ENCODE data around the gene ZNF283.
A peak's percentile ranks its signal among the peaks of the same experiment; 100 is the strongest.
"Not testable (repeated sequence)": the region's sequence is repeated elsewhere in the genome, so short reads cannot be mapped to it uniquely, and the experiment has no call there.

The ZNF283 gene

DNA sequence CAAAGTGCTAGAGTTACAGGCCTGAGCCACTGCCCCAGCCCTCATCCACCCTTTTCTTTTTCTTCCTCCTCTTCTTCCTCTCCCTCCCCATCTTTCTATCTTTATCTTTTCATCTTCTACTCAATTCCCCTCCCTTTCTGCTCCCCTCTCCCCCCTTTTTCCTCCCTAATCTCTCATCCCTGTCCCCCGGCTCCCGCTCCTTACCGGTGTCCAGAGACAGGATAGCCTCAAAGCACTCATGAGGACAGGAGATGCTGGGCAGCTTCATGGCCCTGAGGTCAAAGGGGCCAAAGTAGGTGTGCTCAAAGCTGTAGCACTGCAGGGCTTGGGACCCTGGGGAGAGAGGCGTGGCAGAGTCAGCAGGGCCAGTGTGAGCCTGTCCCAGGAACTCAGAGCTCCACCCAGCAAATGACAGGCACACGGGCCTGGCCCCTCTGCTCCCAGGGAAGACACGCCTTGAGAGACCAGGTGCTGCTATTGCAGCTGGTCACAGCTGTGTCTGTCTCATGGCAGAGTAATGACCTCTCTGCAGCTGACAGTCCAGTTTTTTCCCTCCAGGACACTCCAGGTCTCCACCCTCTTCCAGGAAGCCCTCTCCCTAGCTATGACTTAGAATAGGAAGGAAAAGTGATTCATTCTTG is 27.5 kb upstream of the ZNF283 start:
- no peak for DNase-seq (ENCODE audit: low read depth)

DNA sequence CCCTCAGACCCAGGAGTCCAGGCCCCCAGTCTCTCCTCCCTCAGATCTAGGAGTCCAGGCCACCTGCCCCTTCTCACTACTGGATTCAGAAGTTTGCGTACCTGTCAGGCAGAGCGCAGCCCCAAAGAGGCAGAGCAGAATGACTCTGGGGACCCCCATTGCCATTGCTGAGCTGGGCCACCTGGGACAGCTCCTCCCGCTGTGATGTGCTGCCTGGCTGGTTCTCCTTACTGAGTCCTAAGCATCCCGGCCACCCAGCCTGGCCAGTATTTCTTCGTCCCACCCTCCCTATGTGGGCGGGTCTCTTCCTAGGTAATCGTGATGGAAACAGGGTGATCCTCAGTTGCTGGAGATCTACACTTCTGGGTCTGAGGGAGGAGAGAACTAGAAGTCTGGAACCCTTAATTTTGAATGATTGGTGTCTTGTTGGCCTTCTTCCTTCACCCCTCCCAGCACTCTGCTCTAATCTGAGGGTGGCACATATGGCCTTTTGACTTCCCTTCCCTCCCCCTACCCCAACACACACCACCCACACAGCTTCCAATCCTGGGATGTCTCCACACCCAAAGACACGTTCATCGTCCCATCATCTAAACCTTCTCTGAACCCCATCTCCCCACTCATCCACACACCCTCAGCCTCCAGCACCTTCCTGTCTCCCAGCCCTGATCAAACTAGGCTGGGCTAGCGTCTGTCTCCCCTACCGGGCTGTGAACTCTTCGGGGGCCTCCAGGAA is 24.7 kb upstream of the ZNF283 start, which contains the start of gene LYPD5:
Gene LYPD5 (minus strand): TSS at position 232 of the 736 bp plus-strand sequence. CDS start 67 bp downstream, at position 165.
- no peak for DNase-seq (ENCODE audit: low read depth)

DNA sequence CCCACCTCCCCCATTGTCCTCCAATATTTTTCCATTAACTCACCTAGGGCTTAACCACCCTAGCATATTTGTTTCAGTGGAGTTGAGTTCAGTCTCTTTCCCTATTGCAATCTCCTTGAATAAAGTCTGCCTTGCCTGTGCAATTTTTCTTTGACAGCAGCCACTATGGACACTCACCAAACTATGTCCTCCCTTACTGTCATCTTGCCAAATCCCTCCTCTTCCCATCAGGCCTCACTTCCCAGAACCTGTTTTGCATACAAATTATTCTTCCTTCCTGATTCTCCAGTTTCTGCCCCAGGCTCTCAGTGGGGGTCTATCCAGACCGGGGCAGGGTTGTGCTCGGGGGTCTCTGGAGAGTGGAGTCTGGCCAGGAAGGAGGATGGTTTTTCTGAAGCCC is 22.7 kb upstream of the ZNF283 start:
- DNase-seq (ENCODE audit: low read depth): no peak

DNA sequence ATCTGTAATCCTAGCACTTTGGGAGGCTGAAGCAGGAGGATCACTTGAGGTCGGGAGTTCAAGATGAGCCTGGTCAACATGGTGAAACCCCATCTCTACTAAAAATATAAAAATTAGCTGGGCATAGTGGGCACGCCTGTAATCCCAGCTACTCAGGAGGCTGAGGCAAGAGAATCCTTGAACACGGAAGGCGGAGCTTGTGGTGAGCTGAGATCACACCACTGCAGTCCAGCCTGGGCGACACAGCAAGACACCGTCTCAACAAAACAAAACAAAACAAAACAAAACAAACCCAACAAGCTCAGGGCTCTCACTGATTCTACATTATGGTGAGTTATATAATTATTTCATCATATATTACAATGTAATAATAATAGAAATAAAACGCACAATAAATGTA is 20.7 kb upstream of the ZNF283 start:
- not testable (repeated sequence) for DNase-seq (ENCODE audit: low read depth)

DNA sequence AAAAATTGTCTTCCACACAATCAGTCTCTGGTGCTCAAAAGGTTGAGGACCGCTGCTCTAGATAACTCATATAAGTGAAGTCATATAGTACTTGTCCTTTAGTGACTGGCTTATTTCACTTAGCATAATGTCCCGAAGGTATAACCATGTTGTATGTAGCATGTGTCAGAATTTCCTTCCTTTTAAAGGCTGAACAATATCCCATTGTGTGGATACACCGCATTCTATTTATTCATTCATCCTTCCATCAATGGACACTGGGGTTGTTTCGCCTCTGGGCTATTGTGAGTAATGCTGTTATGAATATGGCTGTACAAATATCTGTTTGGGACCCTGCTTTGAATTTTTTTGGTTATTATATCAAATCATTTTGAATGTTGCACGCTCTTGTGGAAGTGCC is 20.3 kb upstream of the ZNF283 start:
- no peak for DNase-seq (ENCODE audit: low read depth)

DNA sequence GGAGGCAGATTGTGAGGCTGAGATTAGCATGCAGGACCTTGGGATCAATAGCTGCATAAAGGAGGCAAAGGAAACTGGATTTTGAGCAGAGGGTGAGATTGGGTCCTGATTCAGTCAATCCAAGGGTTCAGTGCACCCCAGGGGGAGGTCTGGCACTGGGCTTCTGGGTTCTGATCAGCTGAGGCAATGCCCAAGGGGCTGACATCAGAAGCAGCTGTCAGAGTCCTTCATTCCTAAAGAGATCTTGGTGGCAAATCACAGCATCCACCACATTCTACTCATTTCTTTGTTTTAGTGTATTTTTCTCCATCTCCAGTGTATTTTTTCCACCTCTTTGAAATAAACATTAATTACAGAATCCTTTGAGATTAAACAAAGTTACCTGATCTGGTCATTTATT is 19.5 kb upstream of the ZNF283 start:
- DNase-seq (ENCODE audit: low read depth): no peak

DNA sequence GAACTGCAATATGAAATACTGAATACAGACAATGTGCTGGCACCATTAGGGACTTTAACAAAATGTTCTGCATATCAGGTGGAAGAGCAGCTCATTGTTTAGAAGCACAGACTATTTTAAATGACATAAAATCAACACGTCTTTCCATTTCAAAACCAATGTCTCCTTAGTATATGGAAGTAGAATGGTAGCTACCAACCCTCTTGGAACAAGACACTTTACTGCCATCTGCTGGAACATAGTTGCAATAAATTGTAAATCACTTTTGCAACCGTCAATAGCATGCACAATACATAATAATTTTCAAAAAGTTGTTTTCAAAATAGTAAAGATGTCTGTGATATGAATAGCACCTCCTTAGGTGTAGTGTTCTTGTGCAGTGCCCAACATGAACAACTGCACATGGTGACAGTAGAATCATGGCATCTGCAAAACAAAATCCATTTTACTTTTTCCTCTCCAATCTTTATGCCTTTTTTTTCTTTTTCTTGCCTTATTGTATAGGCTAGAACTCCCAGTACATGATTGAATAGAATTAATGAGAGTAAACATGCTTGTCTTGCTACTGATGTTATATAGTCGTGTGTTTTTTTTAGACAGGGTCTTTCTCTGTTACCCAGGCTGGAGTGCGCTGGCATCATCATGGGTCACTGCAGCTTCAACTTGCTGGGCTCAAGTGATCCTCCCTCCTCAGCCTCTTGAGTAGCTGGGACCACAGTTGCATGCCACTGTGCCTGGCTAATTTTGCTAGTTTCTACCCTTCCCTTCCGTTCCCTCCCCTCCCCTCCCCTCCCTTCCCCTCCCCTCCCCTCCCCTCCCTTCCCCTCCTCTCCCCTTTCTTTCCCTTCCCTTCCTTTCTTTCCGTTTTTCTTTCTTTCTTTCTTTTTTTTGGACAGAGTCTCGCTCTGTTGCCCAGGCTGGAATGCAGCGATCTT is 17.1 kb upstream of the ZNF283 start:
- DNase-seq (ENCODE audit: low read depth): no peak

DNA sequence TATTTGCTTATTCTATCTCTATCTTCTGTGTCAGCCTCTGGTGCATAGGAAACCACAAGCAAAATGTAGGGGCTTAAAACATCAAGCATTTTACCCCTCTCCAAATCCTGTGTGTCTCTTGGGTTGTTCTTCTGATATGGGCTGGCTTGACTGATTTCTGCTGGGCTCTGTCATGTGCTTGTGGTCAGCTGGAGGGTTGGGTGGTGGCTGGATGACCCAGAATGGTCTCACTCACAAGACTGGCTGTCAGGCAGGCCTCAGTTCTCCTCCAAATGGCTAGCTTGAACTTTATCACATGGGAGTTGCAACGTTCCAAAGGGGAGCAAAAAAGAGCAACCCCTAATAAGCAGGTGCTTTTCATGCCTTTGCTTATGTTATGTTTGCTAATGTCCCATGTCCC is 15.3 kb upstream of the ZNF283 start:
- no peak for DNase-seq (ENCODE audit: low read depth)

DNA sequence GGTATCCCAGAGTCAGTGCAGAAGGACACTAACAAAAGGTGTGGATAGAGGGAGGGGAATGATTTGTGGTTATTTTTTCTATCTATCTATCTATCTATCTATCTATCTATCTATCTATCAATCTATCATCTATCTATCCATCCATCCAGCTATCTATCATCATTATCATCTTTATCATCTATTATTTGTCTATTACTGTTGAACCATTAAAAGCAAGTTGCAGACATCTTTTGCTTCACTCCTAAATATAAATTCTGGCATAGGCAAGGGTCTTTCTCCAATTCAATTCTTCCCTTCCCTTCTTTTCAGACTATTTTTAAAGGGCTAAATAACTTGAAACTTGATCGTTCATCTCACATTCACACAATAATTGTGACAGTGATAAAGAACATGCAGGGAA is 14.9 kb upstream of the ZNF283 start:
- no peak for DNase-seq (ENCODE audit: low read depth)

DNA sequence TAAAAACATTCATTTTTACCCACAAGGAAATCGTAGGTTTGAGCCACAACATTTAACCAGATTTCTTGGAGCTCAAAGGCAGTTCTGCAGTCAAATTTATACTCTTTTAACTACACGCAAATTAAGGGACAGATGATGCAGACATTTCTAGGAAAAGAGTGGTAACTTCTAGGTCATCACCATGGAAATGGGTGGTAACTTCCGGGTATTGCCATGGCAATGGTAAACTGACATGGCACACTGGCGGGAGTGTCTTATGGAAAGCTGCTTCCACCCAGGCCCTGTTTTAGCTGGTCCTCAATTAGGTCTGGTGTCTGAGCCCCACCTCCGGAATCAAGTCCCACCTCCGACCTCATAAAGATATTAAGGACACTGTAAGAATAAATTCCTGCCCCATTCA is 14.4 kb upstream of the ZNF283 start:
- no peak for DNase-seq (ENCODE audit: low read depth)

DNA sequence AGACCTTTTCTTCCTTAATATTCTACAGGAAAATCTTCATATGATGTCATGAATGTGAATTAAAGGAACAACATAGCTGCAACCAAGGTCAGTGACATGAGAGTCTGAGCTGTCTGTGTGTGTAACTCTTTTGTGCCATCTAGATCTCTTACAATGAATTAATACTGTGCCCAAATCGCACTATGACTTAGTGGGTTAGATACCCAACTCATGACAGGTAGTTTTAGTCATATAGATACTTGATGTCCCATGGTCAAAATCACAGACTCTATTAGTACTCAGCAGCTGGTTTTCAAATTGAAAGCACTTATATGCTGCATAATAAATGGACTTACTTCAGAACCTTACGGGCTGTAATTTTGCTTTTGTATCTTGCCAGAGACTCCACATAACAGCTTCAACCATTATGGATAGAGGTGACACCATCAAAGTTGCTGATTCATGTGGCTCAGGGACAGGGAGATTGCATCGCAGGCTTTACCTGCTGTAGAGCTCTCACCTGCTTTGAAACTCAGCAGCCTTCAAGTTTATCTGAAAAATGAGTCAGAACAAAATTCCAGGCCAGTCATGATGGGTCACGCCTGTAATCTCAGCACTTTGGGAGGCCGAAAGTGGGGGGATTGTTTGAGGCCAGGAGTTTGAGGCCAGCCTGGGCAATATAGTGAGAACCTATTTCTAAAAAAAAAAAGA is 12.3 kb upstream of the ZNF283 start:
- DNase-seq (ENCODE audit: low read depth): no peak

DNA sequence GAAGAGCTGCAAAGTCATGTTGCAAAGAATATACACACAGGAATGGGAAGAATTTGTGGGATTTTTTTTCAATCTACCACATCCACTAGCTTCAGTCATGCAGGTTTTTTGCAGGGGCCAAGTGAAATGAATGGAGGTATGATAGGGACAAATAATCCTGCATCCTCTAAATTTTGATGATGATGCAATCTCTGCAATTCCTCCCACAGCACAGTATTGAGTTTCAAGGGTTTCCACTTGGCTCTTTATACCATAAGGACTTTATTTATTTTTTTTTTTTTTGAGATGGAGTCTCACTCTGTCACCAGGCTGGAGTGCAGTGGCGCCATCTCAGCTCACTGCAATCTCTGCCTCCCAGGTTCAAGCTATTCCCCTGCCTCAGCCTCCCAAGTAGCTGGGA is 9.7 kb upstream of the ZNF283 start:
- not testable (repeated sequence) for DNase-seq (ENCODE audit: low read depth)

DNA sequence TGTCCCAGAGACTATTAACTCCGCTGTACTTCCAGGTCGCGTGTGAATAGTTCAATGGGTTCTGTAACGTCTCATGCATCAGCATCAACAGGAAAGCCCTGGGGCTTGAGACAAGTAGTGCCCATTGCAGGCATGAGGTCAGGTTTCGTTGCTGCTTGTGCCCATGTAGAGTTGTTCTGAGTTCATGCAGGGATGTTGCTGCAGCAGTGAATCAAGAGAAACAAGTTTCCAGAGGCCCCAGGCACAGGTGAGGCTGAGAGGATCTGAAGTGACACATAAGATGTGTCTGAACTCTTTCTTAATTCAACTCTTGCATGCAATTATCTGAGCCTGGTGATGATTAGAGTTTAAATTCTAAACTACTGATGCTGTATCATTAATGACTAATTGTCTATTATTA is 8.6 kb upstream of the ZNF283 start:
- DNase-seq (ENCODE audit: low read depth): no peak

DNA sequence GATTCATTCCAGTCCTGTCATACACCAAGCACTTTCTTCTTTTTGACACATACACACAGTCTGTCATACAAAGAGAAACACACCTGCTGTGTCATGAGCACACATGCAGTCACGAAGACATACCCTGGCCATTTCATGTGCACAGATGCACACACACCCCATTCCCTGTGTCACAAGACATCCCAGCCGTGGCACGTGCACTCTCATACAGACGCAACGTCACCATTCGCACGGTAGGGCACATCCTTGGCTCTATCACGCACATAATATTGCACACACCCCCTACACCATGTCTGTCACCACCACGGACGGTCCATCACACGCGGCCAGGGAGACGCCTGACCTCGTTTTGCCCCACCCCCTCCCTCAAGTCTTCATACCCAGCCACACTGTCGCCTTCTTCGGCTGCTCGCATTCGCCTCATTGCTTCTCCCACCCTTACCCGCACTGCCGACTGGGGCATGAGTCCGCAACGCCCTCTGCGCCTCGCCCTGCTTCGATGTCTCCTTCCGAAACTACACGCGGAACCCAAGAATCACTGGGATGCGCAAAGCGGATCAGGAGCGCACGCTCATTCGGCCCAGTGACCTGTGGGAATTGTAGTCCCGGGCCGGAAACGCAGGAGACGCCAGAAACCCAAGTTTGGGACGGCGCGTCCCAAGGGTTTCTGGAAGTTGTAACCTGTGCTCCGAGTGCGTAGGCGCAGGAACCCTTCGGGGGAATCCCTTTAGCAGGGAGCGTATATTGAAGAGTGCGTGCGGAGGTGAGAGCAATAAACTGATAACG is 6.8 kb upstream of the ZNF283 start:
- peak; percentile 24 for DNase-seq (ENCODE audit: low read depth)

DNA sequence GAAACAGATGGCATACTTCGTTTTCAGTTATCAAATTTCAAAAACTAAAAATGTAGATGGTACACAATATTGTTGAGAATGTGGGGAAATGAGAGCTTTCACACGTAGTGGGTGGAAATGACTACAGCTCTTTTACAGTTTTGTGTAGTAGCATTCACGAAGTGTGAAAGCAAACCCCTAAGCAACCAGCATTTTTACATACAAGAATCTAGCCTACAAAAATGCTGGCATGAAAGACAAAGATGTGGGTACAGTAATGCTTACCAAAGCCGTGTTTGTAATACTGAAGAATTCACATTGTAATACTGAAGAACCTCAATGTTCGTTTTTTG is 6.3 kb upstream of the ZNF283 start:
- DNase-seq (ENCODE audit: low read depth): no peak

DNA sequence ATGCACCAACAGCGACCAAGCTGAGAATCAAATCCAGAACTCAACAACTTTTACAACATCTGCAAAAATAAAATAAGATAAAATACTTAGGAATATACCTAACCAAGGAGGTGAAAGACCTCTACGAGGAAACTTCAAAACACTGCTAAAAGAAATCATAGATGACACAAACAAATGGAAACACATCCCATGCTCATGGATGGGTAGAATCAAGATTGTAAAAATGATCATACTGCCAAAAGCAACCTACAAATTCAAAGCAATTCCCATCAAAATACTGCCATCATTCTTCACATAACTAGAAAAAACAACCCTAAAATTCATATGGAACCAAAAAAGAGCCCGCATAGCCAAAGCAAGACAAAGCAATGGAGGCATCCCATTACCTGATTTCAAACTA is 3.3 kb upstream of the ZNF283 start:
- not testable (repeated sequence) for DNase-seq (ENCODE audit: low read depth)

DNA sequence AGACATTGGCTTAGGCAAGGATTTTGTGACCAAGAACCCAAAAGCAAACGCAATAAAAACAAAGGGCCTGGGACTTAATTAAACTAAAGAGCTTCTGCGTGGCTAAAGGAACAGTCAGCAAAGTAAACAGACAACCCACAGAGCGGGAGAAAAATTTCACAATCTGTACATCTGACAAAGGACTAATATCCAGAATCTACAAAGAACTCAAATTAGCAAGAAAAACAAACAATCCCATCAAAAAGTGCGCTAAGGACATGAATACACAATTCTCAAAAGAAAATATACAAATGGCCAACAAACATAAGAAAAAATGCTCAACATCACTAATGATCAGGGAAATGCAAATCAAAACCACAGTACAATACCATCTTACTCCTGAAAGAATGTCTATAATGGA is 2.5 kb upstream of the ZNF283 start:
- DNase-seq (ENCODE audit: low read depth): not testable (repeated sequence)

DNA sequence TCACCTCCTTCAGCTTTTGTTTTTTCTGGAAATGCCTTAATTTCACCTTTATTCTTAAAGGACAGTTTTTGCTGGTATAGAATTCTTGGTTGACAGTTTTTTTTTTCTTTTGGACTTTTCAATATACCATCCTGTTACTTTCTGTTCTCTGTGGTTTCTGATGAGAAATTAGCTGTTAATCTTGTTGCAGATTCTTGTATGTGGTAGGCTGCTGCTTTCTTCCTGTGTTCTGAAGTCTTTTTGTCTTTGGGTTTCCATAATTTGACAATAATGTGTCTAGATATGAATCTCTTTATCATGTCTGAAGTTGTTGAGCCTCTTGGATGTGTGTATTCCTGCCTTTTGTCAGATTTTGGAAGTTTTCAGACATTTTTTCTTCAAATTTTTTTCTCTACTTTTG is 12.0 kb downstream of the ZNF283 start:
- no peak for DNase-seq (ENCODE audit: low read depth)

DNA sequence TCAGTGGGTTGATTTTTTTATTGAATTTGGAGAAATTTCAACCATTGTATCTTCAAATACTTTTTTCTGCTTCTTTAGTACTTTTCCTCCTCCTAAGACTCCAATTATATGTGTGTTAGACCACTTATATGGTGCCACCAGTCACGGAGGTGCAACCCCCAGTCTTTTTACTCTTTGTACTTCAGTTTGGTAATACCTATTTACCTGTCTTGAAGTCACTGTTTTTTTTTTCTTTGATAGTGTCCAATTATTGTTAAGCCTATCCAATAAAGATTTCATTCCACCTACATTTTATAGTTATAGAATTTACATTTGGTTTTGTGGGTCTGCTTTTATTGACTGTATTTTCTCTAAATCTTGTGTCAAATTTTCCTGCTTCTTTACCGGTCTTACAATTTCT is 14.9 kb downstream of the ZNF283 start:
- DNase-seq (ENCODE audit: low read depth): no peak

DNA sequence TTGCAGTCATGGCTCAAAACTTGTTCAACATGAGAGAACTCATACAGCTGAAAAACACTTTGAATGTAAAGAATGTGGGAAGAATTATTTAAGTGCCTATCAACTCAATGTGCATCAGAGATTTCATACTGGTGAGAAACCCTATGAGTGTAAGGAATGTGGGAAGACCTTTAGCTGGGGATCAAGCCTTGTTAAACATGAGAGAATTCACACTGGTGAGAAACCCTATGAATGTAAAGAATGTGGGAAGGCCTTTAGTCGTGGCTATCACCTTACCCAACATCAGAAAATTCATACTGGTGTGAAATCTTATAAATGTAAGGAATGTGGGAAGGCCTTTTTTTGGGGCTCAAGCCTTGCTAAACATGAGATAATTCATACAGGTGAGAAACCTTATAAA is 20.1 kb downstream of the ZNF283 start:
- no peak for DNase-seq (ENCODE audit: low read depth)

DNA sequence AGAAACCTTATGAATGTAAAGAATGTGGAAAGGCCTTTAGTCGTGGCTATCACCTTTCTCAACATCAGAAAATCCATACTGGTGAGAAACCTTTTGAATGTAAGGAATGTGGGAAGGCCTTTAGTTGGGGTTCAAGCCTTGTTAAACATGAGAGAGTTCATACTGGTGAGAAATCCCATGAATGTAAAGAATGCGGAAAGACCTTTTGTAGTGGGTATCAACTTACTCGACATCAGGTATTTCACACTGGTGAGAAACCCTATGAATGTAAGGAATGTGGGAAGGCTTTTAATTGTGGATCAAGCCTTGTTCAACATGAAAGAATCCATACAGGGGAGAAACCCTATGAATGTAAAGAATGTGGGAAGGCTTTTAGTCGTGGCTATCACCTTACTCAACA is 20.8 kb downstream of the ZNF283 start:
- DNase-seq (ENCODE audit: low read depth): no peak

DNA sequence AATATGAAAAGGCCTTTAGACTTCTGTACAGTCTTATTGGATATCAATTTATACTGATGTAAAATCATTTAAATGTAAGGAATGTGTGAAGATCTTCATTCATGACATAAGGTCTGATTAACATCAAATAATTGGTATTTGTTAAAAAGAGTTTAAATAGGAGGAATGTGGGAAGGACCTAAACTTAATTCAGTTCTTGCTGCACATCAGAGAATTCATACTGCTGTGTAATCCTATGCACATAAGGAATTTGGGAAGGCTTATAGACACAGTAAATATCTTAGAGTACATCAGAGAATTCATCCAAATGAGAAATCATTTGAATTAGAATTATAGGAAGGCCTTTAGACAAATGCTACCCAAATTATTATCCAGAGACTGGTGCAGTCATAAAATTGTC is 21.7 kb downstream of the ZNF283 start:
- no peak for DNase-seq (ENCODE audit: low read depth)

All from stimulated activated CD4-positive, alpha-beta T cell treated with anti-CD3 and anti-CD28 coated beads, Interleukin-2, amount 100 ng/mL, for 4 hours (primary cell).